HEK293 (cell line): ENCODE data around the gene CYB561A3.

Experiments
- CTCF ChIA-PET: fragments of 350-600 bp; formaldehyde crosslinking; extraction: SDS; loops from one replicate; lab custom pipeline; 2021; ENCODE audit warnings: antibody characterized with exemption; lab: Yijun Ruan, JAX
- POLR2A ChIA-PET: fragments of 300-600 bp; formaldehyde crosslinking; extraction: SDS; loops from one replicate; lab custom pipeline; 2020; ENCODE audit warnings: antibody characterized with exemption, inconsistent platforms; lab: Yijun Ruan, JAX
- H3K27ac ChIP-seq: fragments of 200-500 bp; sonication (Bioruptor generic); 2 replicates; pipeline ENCODE4 v1.5.1; 2014; ENCODE audit warnings: low read depth, low read length, control low read depth, inconsistent platforms; ENCODE audit errors: extremely low read depth
- H3K36me3 ChIP-seq, 2 experiments: fragments of 200-500 bp in 1 of 2; sonication (Bioruptor generic) in 1 of 2; 1 replicate in 1 of 2; 2 replicates in 1 of 2; pipeline ENCODE4 v1.5.1; 2014 to 2017; ENCODE audit warnings: inconsistent platforms in 2 of 2, low read length in 2 of 2; ENCODE audit not compliant: control insufficient read depth in 2 of 2, insufficient read depth in 1 of 2
- H3K4me1 ChIP-seq: fragments of 200-500 bp; sonication (Bioruptor generic); 2 replicates; pipeline ENCODE4 v1.5.1; 2014; ENCODE audit warnings: mild to moderate bottlenecking, low read length, inconsistent platforms; ENCODE audit not compliant: control insufficient read depth, insufficient read depth
- H3K4me3 ChIP-seq: 2 replicates; pipeline ENCODE4 v1.5.1; 2011; ENCODE audit warnings: low read depth, mild to moderate bottlenecking, control low read depth, low read length, moderate library complexity
- H3K9me3 ChIP-seq: fragments of 200-500 bp; sonication (Bioruptor generic); 2 replicates; pipeline ENCODE4 v1.5.1; 2014; ENCODE audit warnings: low read depth, low read length, inconsistent platforms; ENCODE audit not compliant: control insufficient read depth, insufficient read depth
- CTCF ChIP-seq: fragments of 450-650 bp; formaldehyde crosslinking; IDR thresholded peaks from 2 replicates; pipeline ENCODE4 v1.5.1; 2016; ENCODE audit warnings: missing biosample characterization, missing genetic modification characterization
- PRDM1 ChIP-seq: fragments of 450-650 bp; formaldehyde crosslinking; IDR thresholded peaks from 2 replicates; pipeline ENCODE4; 2016; ENCODE audit warnings: missing biosample characterization, missing genetic modification characterization
- ZBTB10 ChIP-seq: fragments of 450-650 bp; formaldehyde crosslinking; IDR thresholded peaks from 2 replicates; pipeline ENCODE4 v1.5.1; 2016; ENCODE audit warnings: missing biosample characterization, missing genetic modification characterization
- ZBTB11 ChIP-seq: fragments of 450-650 bp; formaldehyde crosslinking; conservative IDR thresholded peaks from 2 replicates; pipeline ENCODE4 v1.5.1; 2016; ENCODE audit warnings: low read depth, missing biosample characterization, missing genetic modification characterization
- ZBTB17 ChIP-seq: fragments of 450-650 bp; formaldehyde crosslinking; IDR thresholded peaks from 2 replicates; pipeline ENCODE4 v1.5.1; 2016; ENCODE audit warnings: missing biosample characterization, missing genetic modification characterization
- ZFP69B ChIP-seq: fragments of 450-650 bp; formaldehyde crosslinking; IDR thresholded peaks from 2 replicates; pipeline ENCODE4 v1.5.1; 2016; ENCODE audit warnings: missing biosample characterization, missing genetic modification characterization
- ZNF18 ChIP-seq: fragments of 450-650 bp; formaldehyde crosslinking; IDR thresholded peaks from 2 replicates; pipeline ENCODE4 v1.5.1; 2016; ENCODE audit warnings: missing biosample characterization, missing genetic modification characterization
- ZNF221 ChIP-seq: fragments of 450-650 bp; formaldehyde crosslinking; IDR thresholded peaks from 2 replicates; pipeline ENCODE4 v1.5.1; 2017; ENCODE audit warnings: missing biosample characterization, missing genetic modification characterization, borderline replicate concordance
- ZNF335 ChIP-seq: fragments of 450-650 bp; formaldehyde crosslinking; conservative IDR thresholded peaks from 2 replicates; pipeline ENCODE4 v1.5.1; 2016; ENCODE audit warnings: missing biosample characterization, missing genetic modification characterization
- ZNF391 ChIP-seq: fragments of 450-650 bp; formaldehyde crosslinking; IDR thresholded peaks from 2 replicates; pipeline ENCODE4 v1.5.1; 2016; ENCODE audit warnings: low read depth, missing biosample characterization, missing genetic modification characterization, borderline replicate concordance
- ZNF426 ChIP-seq: fragments of 450-650 bp; formaldehyde crosslinking; IDR thresholded peaks from 2 replicates; pipeline ENCODE4 v1.5.1; 2017; ENCODE audit warnings: missing biosample characterization, missing genetic modification characterization, mild to moderate bottlenecking, inconsistent platforms, moderate library complexity
- ZNF501 ChIP-seq: fragments of 450-650 bp; formaldehyde crosslinking; IDR thresholded peaks from 2 replicates; pipeline ENCODE4 v1.5.1; 2016; ENCODE audit warnings: missing biosample characterization, missing genetic modification characterization
- ZNF518A ChIP-seq: fragments of 450-650 bp; formaldehyde crosslinking; conservative IDR thresholded peaks from 2 replicates; pipeline ENCODE4 v1.5.1; 2016; ENCODE audit warnings: low read depth, missing biosample characterization, missing genetic modification characterization
- ZNF529 ChIP-seq: fragments of 450-650 bp; formaldehyde crosslinking; IDR thresholded peaks from 2 replicates; pipeline ENCODE4 v1.5.1; 2017; ENCODE audit warnings: missing genetic modification characterization, missing biosample characterization; ENCODE audit not compliant: insufficient replicate concordance
- ZNF639 ChIP-seq: fragments of 450-650 bp; formaldehyde crosslinking; IDR thresholded peaks from 2 replicates; pipeline ENCODE4 v1.5.1; 2016; ENCODE audit warnings: missing biosample characterization, missing genetic modification characterization
- ZNF654 ChIP-seq: fragments of 450-650 bp; formaldehyde crosslinking; IDR thresholded peaks from 2 replicates; pipeline ENCODE4 v1.5.1; 2016; ENCODE audit warnings: low read depth, missing biosample characterization, missing genetic modification characterization
- ZSCAN30 ChIP-seq: fragments of 450-650 bp; IDR thresholded peaks from 2 replicates; pipeline ENCODE4 v1.5.1; 2018; ENCODE audit warnings: missing biosample characterization, mild to moderate bottlenecking, missing genetic modification characterization, moderate library complexity

CYB561A3 gene

GRCh38 chr11:61336171-61336935 is 25.3 kb downstream of the CYB561A3 start:
- no peak overlapping the region for H3K4me3 ChIP-seq
- TF ChIP-seq ZBTB17 (tag by site-specific recombination) (peak; percentile 36; the same call in 1 of the 2 replicates), ZBTB10 (tag by site-specific recombination) (no peak), ZNF639 (tag by site-specific recombination) (no peak), CTCF (tag by site-specific recombination) (peak; percentile 82), ZNF518A (tag by site-specific recombination) (peak; percentile 59), ZNF501 (tag by site-specific recombination) (0 out of 2 replicates have a peak, but pooled peaks have one; percentile 28), ZSCAN30 (tag by site-specific recombination) (peak; percentile 49; the same call in 1 of the 2 replicates), ZNF654 (tag by site-specific recombination) (peak; percentile 61), ZNF391 (no peak), ZNF221 (no peak), ZNF426 (no peak), ZBTB11 (tag by site-specific recombination) (peak; percentile 35; the same call in 1 of the 2 replicates), ZNF18 (tag by site-specific recombination) (no peak), ZNF335 (0 out of 2 replicates have a peak, but pooled peaks have one; percentile 18), ZFP69B (tag by site-specific recombination) (peak; percentile 50; the same call in 1 of the 2 replicates), PRDM1 (tag by site-specific recombination) (no peak), ZNF529 (tag by site-specific recombination) (no peak)

More at GRCh38 chr11:61336171-61336935, 25.3 kb downstream of the CYB561A3 start:
- no peak overlapping the region for H3K27ac ChIP-seq
- H3K36me3 ChIP-seq = peaks cover 0 to 28% of the 10 kb centered on the region in 2 experiments; a peak in 1 of 3 replicates
- no peaks in the 10 kb centered on the region for H3K4me1 ChIP-seq
- CTCF ChIA-PET = interaction anchor here (0.5 to 6.0 kb wide), 33 partner anchors 9 to 701 kb away, joined by 3 to 210 read pairs (median 5); partner anchors contain the start of genes CYB561A3, TMEM138 and TMEM216
- POLR2A ChIA-PET = interaction anchor here (0.6 to 4.3 kb wide), 12 partner anchors 10 to 93 kb away, joined by 3 to 56 read pairs (median 4); partner anchors contain the start of genes CPSF7, CYB561A3, SDHAF2 and TMEM138
- H3K9me3 ChIP-seq = no peaks in the 10 kb centered on the region
